GM12872 (cell line): Measurements from ENCODE around the gene CRLF2.

Experiments used
- TF ChIP-seq, protein P1 (sequence below): IDR thresholded peaks from 3 replicates; pipeline ENCODE4 v1.5.1; 2011; ENCODE audit warnings: low read depth, mild to moderate bottlenecking, low read length, moderate library complexity; ENCODE audit not compliant: insufficient read depth

The CRLF2 gene

DNA sequence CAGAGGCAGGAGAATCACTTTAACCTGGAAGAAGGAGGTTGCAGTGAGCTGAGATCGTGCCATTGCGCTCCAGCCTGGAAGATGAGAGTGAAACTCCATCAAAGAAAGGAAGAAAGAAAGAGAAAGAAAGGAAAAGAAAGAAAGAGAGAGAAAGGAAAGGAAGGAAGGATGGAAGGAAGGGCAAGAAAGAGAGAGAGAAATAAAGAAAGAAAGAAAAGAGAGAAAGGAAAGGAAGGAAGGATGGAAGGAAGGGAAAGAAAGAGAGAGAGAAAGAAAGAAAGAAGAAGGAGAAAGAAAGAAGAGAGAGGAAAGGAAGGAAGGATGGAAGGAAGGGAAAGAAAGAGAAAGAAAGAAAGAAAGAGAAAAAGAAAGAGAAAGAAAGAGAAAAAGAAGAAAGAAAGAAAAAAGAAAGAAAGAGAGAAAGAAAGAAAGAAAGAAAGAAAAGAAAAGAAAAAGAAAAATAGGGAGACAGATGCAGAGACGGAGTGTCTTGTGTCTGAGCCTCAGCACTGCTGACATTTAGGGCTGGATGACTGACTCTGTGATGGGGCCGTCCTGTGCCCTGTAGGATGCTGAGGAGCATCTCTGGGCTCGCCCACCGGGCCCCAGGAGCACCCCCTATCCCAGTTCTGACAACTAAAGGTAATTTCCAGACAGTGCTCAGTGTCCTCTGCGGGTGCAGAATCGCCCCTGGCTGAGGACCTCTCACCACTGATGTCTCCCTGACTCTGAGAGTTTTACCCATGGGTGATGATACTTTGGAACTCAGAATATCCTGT, 61.7 kb downstream of the CRLF2 start:
- TF ChIP-seq, protein P1, sequence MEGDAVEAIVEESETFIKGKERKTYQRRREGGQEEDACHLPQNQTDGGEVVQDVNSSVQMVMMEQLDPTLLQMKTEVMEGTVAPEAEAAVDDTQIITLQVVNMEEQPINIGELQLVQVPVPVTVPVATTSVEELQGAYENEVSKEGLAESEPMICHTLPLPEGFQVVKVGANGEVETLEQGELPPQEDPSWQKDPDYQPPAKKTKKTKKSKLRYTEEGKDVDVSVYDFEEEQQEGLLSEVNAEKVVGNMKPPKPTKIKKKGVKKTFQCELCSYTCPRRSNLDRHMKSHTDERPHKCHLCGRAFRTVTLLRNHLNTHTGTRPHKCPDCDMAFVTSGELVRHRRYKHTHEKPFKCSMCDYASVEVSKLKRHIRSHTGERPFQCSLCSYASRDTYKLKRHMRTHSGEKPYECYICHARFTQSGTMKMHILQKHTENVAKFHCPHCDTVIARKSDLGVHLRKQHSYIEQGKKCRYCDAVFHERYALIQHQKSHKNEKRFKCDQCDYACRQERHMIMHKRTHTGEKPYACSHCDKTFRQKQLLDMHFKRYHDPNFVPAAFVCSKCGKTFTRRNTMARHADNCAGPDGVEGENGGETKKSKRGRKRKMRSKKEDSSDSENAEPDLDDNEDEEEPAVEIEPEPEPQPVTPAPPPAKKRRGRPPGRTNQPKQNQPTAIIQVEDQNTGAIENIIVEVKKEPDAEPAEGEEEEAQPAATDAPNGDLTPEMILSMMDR = no peak

DNA sequence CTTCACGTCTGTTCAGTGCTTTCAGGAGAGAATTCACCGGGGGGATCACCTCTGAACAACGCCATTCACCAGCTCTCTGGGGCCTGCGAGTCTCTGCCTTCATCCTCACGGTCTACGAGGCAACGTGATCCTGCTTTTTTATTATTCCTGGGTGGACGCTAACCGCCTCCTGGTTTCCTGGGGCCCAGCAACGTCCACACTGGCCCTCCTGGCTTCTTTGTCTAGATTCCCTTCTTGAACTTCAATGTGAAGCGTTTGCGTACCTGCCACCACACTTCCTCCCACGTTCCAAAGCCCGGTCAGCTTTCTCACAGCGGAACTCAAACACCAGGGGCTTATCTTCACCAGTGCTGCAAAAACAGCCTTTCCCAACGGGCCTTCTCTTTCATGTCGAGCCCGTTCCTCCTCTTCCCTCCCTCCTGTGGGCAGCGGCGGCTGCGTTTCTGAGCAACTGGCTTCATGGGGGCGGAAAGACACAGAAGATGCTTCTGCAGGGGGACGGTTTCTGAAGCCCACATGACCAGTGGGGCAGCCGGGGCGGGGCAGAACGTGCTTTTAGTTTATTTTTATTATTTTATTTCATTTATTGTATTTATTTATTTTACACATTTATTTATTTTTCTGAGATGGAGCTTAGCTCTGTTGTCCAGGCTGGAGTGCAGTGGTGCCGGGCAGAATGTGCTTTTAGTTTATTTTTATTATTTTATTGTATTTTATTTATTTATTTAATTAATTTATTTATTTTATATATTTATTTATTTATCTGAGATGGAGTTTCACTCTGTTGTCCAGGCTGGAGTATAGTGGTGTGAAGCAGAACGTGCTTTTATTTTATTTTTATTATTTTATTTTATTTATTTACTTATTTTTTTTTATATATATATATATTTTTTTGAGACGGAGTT, 64.6 kb downstream of the CRLF2 start:
- TF ChIP-seq, protein P1 = no peak

DNA sequence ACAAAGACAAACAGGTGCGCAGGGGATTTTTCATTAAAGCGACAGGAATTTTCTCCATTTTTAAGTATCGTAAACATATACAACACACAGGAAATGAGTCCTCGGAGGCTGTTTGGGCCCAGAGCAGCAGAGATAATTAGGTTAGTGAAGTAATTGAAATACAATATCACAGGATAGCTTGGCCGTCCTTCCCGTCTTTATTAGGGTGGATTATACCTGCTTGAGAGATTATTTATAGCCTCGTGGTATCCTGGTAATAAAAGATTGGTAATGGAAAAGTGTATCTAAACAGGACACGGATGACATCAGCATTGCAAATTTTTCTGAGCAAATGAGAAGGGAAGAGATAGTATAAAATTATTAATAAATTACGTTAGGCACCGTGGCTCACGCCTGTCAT, 68.2 kb downstream of the CRLF2 start:
- TF ChIP-seq, protein P1 = no peak
